ENCODE results near the gene CAMSAP3.

- TF ChIP-seq CTCF (IDR thresholded peaks at IDR 0.05; ENCODE audit: low read length) (no peak), EZH2 (optimal IDR thresholded peaks at IDR 0.05; ENCODE audit: low read depth, low read length) (no peak)
These were observed 6.7 kb downstream of the CAMSAP3 start for GRCh38 chr19:7602240-7602934.

Data from MM.1S (cell line).